PC-9 (cell line): ENCODE measurements around the gene IL1RN. TPM values are rescaled to one million over a fixed set of nuclear protein-coding genes. Genes with fewer than 3 reads are reported as not detected.
"Not testable (repeated sequence)": the region's sequence is repeated elsewhere in the genome, so short reads cannot be mapped to it uniquely, and the experiment has no call there.

Experiments
- BruUV-seq: library from RNA; stranded (reverse); fragments of 400-500 nt; replicated peaks from 2 replicates; lab custom pipeline; 2021; lab: Mats Ljungman, UMichigan
- CTCF ChIA-PET: fragments of 300-600 bp; sonication (Branson Sonifier 250); formaldehyde crosslinking; loops from one replicate; lab custom pipeline; 2022; ENCODE audit warnings: antibody characterized with exemption; lab: Charles Lee
- POLR2A ChIA-PET: fragments of 300-600 bp; sonication (Branson Sonifier 250); formaldehyde crosslinking; loops from one replicate; lab custom pipeline; 2022; ENCODE audit warnings: antibody characterized with exemption; ENCODE audit not compliant: unreplicated experiment; lab: Charles Lee
- DNase-seq, 2 experiments: peaks; one replicate each; pipeline versions ENCODE4 v3.0.0 to v3.0.0-alpha.2; 2015 to 2022; ENCODE audit warnings: mixed read lengths in 1 of 2
- H2AFZ ChIP-seq: fragments of 200-600 bp; sonication (generic); 2 replicates; pipeline ENCODE4 v1.8.1; 2017; ENCODE audit warnings: antibody characterized with exemption
- H3F3A ChIP-seq: fragments of 200-600 bp; sonication (generic); 2 replicates; pipeline ENCODE4 v1.8.1; 2017; ENCODE audit warnings: antibody characterized with exemption, mild to moderate bottlenecking, low read depth; ENCODE audit not compliant: insufficient read depth
- H3K27ac ChIP-seq: fragments of 200-600 bp; sonication (generic); 2 replicates; pipeline ENCODE4 v1.6.1; 2016; ENCODE audit warnings: mixed run types
- H3K27me3 ChIP-seq: fragments of 200-600 bp; sonication (generic); 2 replicates; pipeline ENCODE4 v1.6.1; 2016; ENCODE audit warnings: low read depth, mixed run types; ENCODE audit not compliant: insufficient read depth
- H3K36me3 ChIP-seq: fragments of 200-600 bp; sonication (generic); 2 replicates; pipeline ENCODE4 v1.6.1; 2016; ENCODE audit warnings: low read depth, mixed run types
- H3K4me1 ChIP-seq: fragments of 200-600 bp; sonication (generic); replicated peaks from 2 replicates; pipeline ENCODE4 v1.6.1; 2016; ENCODE audit warnings: mixed run types; ENCODE audit not compliant: insufficient read depth
- H3K4me2 ChIP-seq: fragments of 200-600 bp; sonication (generic); 2 replicates; pipeline ENCODE4 v1.6.1; 2017; ENCODE audit warnings: mixed run types
- H3K4me3 ChIP-seq: fragments of 200-600 bp; sonication (generic); 2 replicates; pipeline ENCODE4 v1.6.1; 2016; ENCODE audit warnings: mixed run types
- H3K79me2 ChIP-seq: fragments of 200-600 bp; sonication (generic); 2 replicates; pipeline ENCODE4 v1.6.1; 2017; ENCODE audit warnings: low read depth, mixed run types
- H3K9me2 ChIP-seq: fragments of 200-600 bp; sonication (generic); 2 replicates; pipeline ENCODE4 v1.8.1; 2017; ENCODE audit warnings: mild to moderate bottlenecking; ENCODE audit not compliant: insufficient read depth
- H3K9me3 ChIP-seq: fragments of 200-600 bp; sonication (generic); 2 replicates; pipeline ENCODE4 v1.8.1; 2016; ENCODE audit warnings: low read depth; ENCODE audit not compliant: insufficient read depth
- H4K20me1 ChIP-seq: fragments of 200-600 bp; sonication (generic); 2 replicates; pipeline ENCODE4 v1.8.1; 2017; ENCODE audit not compliant: insufficient read depth
- EZH2 ChIP-seq: fragments of 200-600 bp; sonication (generic); IDR thresholded peaks from 2 replicates; pipeline ENCODE4 v1.8.0; 2017; ENCODE audit warnings: antibody characterized with exemption, low read depth
- intact Hi-C: fragments of 100-400 bp; cut with micrococcal nuclease; formaldehyde crosslinking; loops from one replicate; pipeline ENCODE4 v1.10.0; 2022; ENCODE audit not compliant: unreplicated experiment
- total RNA-seq: library from RNA; stranded (reverse); gene quantifications from 2 replicates; pipeline ENCODE4 v1.2.3, GENCODE V29; 2021
- TF ChIP-seq, protein P1 (sequence below): fragments of 200-600 bp; sonication (generic); conservative IDR thresholded peaks from 2 replicates; pipeline ENCODE4 v1.6.1; 2017; ENCODE audit warnings: mixed run types, antibody characterized with exemption, mild to moderate bottlenecking, moderate library complexity

Gene IL1RN
- total RNA-seq, 1 experiment from 2014 or later = 8.4 TPM

DNA sequence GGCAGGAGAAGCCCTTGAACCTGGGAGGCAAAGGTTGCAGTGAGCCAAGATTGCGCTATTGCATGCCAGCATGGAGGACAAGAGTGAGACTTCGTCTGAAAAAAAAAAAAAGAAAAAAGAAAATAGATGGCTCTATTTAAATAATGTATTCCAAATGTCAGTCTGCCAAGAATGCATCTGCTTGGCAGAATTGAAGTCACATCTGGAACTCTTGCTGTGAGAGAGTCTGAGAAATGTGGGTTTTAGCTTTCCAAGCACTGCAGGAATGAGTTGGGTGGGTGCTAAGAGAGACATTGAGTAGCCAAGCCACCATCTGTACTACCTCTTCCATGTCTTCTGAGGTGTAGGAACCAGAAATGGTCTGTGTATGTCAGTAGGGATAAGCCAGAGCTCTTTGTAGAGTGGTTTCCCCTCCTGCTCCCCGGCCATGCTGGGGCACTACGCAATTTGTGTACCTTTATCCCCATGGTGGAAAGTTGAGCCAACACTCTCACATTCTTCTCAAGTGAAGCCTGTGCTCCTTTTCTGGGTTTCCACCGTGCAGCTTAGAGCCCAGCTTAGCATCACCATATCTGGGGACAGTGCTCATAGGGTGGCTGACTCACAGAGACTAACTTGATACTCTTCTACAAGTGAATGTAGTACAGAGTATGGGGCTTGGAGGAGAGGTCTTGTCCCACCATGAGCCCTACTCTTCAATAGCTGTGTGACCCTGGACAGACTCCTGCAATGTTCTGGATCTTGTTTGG lies 34.4 kb upstream of the IL1RN start:
- Histone ChIP-seq H3K79me2 (no peaks in the 10 kb centered on the region), H3F3A (no peaks in the 10 kb centered on the region), H3K4me3 (no peak overlapping the region), H3K27ac (no peak overlapping the region), H3K27me3 (no peaks in the 10 kb centered on the region), H3K36me3 (no peaks in the 10 kb centered on the region), H4K20me1 (no peaks in the 10 kb centered on the region), H2AFZ (no peak overlapping the region), H3K9me2 (no peaks in the 10 kb centered on the region), H3K4me2 (no peak overlapping the region), H3K9me3 (no peaks in the 10 kb centered on the region), H3K4me1 (no peaks in the 10 kb centered on the region)
- DNase-seq = no peak
- ChIA-PET CTCF (no interaction called here), POLR2A (no interaction called here)
- intact Hi-C loops = no loop called here
- TF ChIP-seq, protein P1, sequence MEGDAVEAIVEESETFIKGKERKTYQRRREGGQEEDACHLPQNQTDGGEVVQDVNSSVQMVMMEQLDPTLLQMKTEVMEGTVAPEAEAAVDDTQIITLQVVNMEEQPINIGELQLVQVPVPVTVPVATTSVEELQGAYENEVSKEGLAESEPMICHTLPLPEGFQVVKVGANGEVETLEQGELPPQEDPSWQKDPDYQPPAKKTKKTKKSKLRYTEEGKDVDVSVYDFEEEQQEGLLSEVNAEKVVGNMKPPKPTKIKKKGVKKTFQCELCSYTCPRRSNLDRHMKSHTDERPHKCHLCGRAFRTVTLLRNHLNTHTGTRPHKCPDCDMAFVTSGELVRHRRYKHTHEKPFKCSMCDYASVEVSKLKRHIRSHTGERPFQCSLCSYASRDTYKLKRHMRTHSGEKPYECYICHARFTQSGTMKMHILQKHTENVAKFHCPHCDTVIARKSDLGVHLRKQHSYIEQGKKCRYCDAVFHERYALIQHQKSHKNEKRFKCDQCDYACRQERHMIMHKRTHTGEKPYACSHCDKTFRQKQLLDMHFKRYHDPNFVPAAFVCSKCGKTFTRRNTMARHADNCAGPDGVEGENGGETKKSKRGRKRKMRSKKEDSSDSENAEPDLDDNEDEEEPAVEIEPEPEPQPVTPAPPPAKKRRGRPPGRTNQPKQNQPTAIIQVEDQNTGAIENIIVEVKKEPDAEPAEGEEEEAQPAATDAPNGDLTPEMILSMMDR = no peak
- TF ChIP-seq EZH2 = no peak
- BruUV-seq = no TSS peak

- POLR2A ChIA-PET = no interaction called here
These were observed 33.8 kb upstream of the IL1RN start for GRCh38 chr2:113093613-113093977.

GRCh38 chr2:113096306-113096705 lies 31.1 kb upstream of the IL1RN start:
- intact Hi-C loops, BruUV-seq, H3K9me3 ChIP-seq, H3K27ac ChIP-seq, H3K4me1 ChIP-seq, H3K36me3 ChIP-seq, H3K9me2 ChIP-seq, DNase-seq, H3K27me3 ChIP-seq, H3K4me3 ChIP-seq, H2AFZ ChIP-seq, H3F3A ChIP-seq, CTCF ChIA-PET, H4K20me1 ChIP-seq, POLR2A ChIA-PET, H3K79me2 ChIP-seq, H3K4me2 ChIP-seq: not testable (repeated sequence)

More at GRCh38 chr2:113093613-113093977, 33.8 kb upstream of the IL1RN start:
- no peaks in the 10 kb centered on the region for H3K36me3 ChIP-seq
- no peaks in the 10 kb centered on the region for H3K79me2 ChIP-seq
- DNase-seq = no peak
- BruUV-seq = no TSS peak
- no peak overlapping the region for H2AFZ ChIP-seq
- intact Hi-C loops = no loop called here
- no peaks in the 10 kb centered on the region for H3K9me2 ChIP-seq
- no peaks in the 10 kb centered on the region for H4K20me1 ChIP-seq
- CTCF ChIA-PET = no interaction called here
- H3K4me2 ChIP-seq = no peak overlapping the region
- TF ChIP-seq, protein P1 = no peak
- TF ChIP-seq EZH2 = no peak
- no peaks in the 10 kb centered on the region for H3F3A ChIP-seq
- H3K4me3 ChIP-seq = no peak overlapping the region
- no peaks in the 10 kb centered on the region for H3K4me1 ChIP-seq
- no peaks in the 10 kb centered on the region for H3K9me3 ChIP-seq
- H3K27me3 ChIP-seq = no peaks in the 10 kb centered on the region
- no peak overlapping the region for H3K27ac ChIP-seq

DNA sequence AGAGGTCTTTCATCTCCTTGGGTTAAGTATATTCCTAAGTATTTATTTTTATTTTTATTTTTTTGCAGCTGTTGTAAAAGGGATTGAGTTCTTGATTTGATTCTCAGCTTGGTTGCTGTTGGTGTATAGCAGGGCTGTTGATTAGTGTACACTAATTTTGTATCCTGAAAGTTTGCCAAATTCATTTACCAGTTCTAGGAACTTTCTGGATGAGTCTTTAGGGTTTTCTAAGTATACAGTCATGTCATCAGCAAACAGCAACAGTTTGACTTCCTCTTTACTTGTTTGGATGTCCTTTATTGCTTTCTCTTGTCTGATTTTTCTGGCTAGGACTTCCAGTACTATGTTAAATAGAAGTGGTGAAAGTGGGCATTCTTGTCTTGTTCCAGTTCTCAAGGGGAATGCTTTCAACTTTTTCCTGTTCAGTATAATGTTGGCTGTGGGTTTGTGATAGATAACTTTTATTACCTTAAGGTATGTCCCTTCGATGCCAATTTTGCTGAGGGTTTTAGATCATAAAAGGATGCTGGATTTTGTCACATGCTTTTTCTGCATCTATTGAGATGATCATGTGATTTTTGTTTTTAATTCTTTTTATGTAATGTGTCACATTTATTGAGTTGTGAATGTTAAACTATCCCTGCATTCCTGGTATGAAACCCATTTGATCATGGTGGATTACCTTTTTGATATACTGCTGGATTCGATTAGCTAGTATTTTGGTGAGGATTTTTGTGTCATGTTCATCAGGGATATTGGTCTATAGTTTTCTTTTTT lies 30.4 kb upstream of the IL1RN start:
- BruUV-seq, H3K9me2 ChIP-seq, H3K36me3 ChIP-seq, CTCF ChIA-PET, H3K27me3 ChIP-seq, H3K4me2 ChIP-seq, H3K4me1 ChIP-seq, H3K4me3 ChIP-seq, DNase-seq, H3K27ac ChIP-seq, H3K79me2 ChIP-seq, H3F3A ChIP-seq, H3K9me3 ChIP-seq, H2AFZ ChIP-seq, H4K20me1 ChIP-seq, intact Hi-C loops: not testable (repeated sequence)
- POLR2A ChIA-PET = interaction anchor here (0.7 kb wide), 1 partner anchor 141 kb away, joined by 3 read pairs; no protein-coding TSS in a partner anchor
